A673 (cell line): ENCODE data around the gene EPS15. TPM values are rescaled to one million over a fixed set of nuclear protein-coding genes. Genes with fewer than 3 reads are reported as not detected.
"Not testable (repeated sequence)": the region's sequence is repeated elsewhere in the genome, so short reads cannot be mapped to it uniquely, and the experiment has no call there.

ENCODE experiments used
- BruUV-seq: library from RNA; stranded (reverse); fragments of 400-500 nt; replicated peaks from 2 replicates; lab custom pipeline; 2021; lab: Mats Ljungman, UMichigan
- CTCF ChIA-PET: fragments of 300-600 bp; sonication (Branson Sonifier 250); formaldehyde crosslinking; loops from one replicate; lab custom pipeline; 2022; ENCODE audit warnings: antibody characterized with exemption; lab: Charles Lee
- POLR2A ChIA-PET: fragments of 300-600 bp; sonication (Branson Sonifier 250); formaldehyde crosslinking; loops from one replicate; lab custom pipeline; 2022; ENCODE audit warnings: antibody characterized with exemption; ENCODE audit not compliant: low non-redundant PET; lab: Charles Lee
- DNase-seq: peaks from one replicate; pipeline ENCODE4 v3.0.0-alpha.2; 2015; ENCODE audit warnings: low spot score
- H3K27ac ChIP-seq: fragments of 200-600 bp; sonication (generic); 2 replicates; pipeline ENCODE4 v1.5.1; 2016; ENCODE audit warnings: mixed run types, low read depth, mild to moderate bottlenecking, mixed read lengths, antibody characterized with exemption, low read length; ENCODE audit not compliant: poor library complexity, severe bottlenecking
- H3K27me3 ChIP-seq: fragments of 200-600 bp; sonication (generic); replicated peaks from 2 replicates; pipeline ENCODE4 v1.6.1; 2017; ENCODE audit warnings: mixed run types, low read depth, mild to moderate bottlenecking, mixed read lengths, antibody characterized with exemption, low read length; ENCODE audit not compliant: insufficient read depth, poor library complexity
- H3K36me3 ChIP-seq: fragments of 200-600 bp; sonication (generic); 2 replicates; pipeline ENCODE4 v1.6.1; 2016; ENCODE audit warnings: mixed run types, mild to moderate bottlenecking, mixed read lengths, antibody characterized with exemption, low read length; ENCODE audit not compliant: insufficient read depth, poor library complexity, severe bottlenecking
- H3K4me1 ChIP-seq: fragments of 200-600 bp; sonication (generic); 2 replicates; pipeline ENCODE4 v1.6.1; 2017; ENCODE audit warnings: mixed run types, mild to moderate bottlenecking, mixed read lengths, antibody characterized with exemption, low read length; ENCODE audit not compliant: insufficient read depth, poor library complexity, severe bottlenecking
- H3K4me3 ChIP-seq: fragments of 200-600 bp; sonication (generic); 2 replicates; pipeline ENCODE4 v1.5.1; 2016; ENCODE audit warnings: low read depth, mixed run types, mild to moderate bottlenecking, mixed read lengths, low read length; ENCODE audit not compliant: poor library complexity, severe bottlenecking
- H3K9me3 ChIP-seq: fragments of 200-600 bp; sonication (generic); 2 replicates; pipeline ENCODE4 v1.6.1; 2016; ENCODE audit warnings: mixed run types, low read depth, mild to moderate bottlenecking, mixed read lengths, antibody characterized with exemption, low read length; ENCODE audit not compliant: poor library complexity, severe bottlenecking
- CTCF ChIP-seq: fragments of 300-800, 200-600 bp; sonication (generic); conservative IDR thresholded peaks from 2 replicates; pipeline ENCODE4 v1.5.1; 2017; ENCODE audit warnings: low read depth, mild to moderate bottlenecking, antibody characterized with exemption, low read length, moderate library complexity, mixed read lengths
- EZH2 ChIP-seq: fragments of 200-600 bp; sonication (generic); IDR thresholded peaks from 2 replicates; pipeline ENCODE4 v1.6.1; 2017; ENCODE audit warnings: borderline replicate concordance, low read depth, mild to moderate bottlenecking, mixed read lengths, antibody characterized with exemption, low read length; ENCODE audit not compliant: poor library complexity, severe bottlenecking
- intact Hi-C: fragments of 100-400 bp; cut with micrococcal nuclease; formaldehyde crosslinking; loops from one replicate; pipeline ENCODE4 v1.10.0; 2022; ENCODE audit not compliant: unreplicated experiment
- total RNA-seq: library from RNA; stranded (reverse); gene quantifications from 2 replicates; pipeline ENCODE4 v1.2.3, GENCODE V29; 2021

The EPS15 gene
- total RNA-seq, 1 experiment from 2014 or later: 50.6 TPM

- H3K4me3 ChIP-seq, H3K27ac ChIP-seq, H3K9me3 ChIP-seq, H3K27me3 ChIP-seq, intact Hi-C loops, POLR2A ChIA-PET, DNase-seq, CTCF ChIA-PET, H3K4me1 ChIP-seq, BruUV-seq: not testable (repeated sequence)
- peaks cover 12% of the 10 kb centered on the region for H3K36me3 ChIP-seq
Observed at GRCh38 chr1:51386259-51386658, 132.8 kb downstream of the EPS15 start.

GRCh38 chr1:51385776-51386175 lies 133.3 kb downstream of the EPS15 start:
- no TSS peak for BruUV-seq
- POLR2A ChIA-PET: no interaction called here

GRCh38 chr1:51381964-51382363 lies 137.1 kb downstream of the EPS15 start:
- ChIA-PET CTCF (no interaction called here), POLR2A (no interaction called here)
- BruUV-seq: no TSS peak
- peaks cover 12% of the 10 kb centered on the region for H3K9me3 ChIP-seq
- H3K27ac ChIP-seq: no peak overlapping the region
- peaks cover 12% of the 10 kb centered on the region for H3K36me3 ChIP-seq
- no peak for TF ChIP-seq CTCF
- no peak for TF ChIP-seq EZH2
- DNase-seq: no peak
- no peaks in the 10 kb centered on the region for H3K4me1 ChIP-seq
- H3K4me3 ChIP-seq: no peak overlapping the region
- H3K27me3 ChIP-seq: no peaks in the 10 kb centered on the region
- intact Hi-C loops: no loop called here

More at GRCh38 chr1:51385776-51386175, 133.3 kb downstream of the EPS15 start:
- H3K9me3 ChIP-seq: peaks cover 7% of the 10 kb centered on the region
- H3K36me3 ChIP-seq: peaks cover 12% of the 10 kb centered on the region
- intact Hi-C loops: no loop called here
- H3K27ac ChIP-seq: no peak overlapping the region
- CTCF ChIA-PET: no interaction called here
- H3K4me3 ChIP-seq: no peak overlapping the region
- no peaks in the 10 kb centered on the region for H3K4me1 ChIP-seq
- no peaks in the 10 kb centered on the region for H3K27me3 ChIP-seq
- no peak for TF ChIP-seq EZH2
- TF ChIP-seq CTCF: no peak
- DNase-seq: no peak

GRCh38 chr1:51380936-51381335 lies 138.1 kb downstream of the EPS15 start:
- ChIA-PET CTCF (interaction anchor here (0.6 kb wide), 1 partner anchor 116 kb away, joined by 14 read pairs; no protein-coding TSS in a partner anchor), POLR2A (no interaction called here)
- no peak overlapping the region for H3K4me3 ChIP-seq
- peaks cover 12% of the 10 kb centered on the region for H3K9me3 ChIP-seq
- peaks cover 12% of the 10 kb centered on the region for H3K36me3 ChIP-seq
- H3K27ac ChIP-seq: no peak overlapping the region
- H3K4me1 ChIP-seq: no peaks in the 10 kb centered on the region
- TF ChIP-seq CTCF: no peak
- no peak for TF ChIP-seq EZH2
- no TSS peak for BruUV-seq
- intact Hi-C loops: no loop called here
- no peak for DNase-seq
- H3K27me3 ChIP-seq: no peaks in the 10 kb centered on the region
